ENCODE measurements around the gene MROH2A.

Gene MROH2A

GRCh38 chr2:233815861-233816260 lies 37.7 kb downstream of the MROH2A start:
- DNase-seq (ENCODE audit: low read depth) = no peak

GRCh38 chr2:233816334-233816733 lies 38.2 kb downstream of the MROH2A start:
- DNase-seq (ENCODE audit: low read depth) = no peak

More at GRCh38 chr2:233815861-233816260, 37.7 kb downstream of the MROH2A start:
- H3K4me3 ChIP-seq (ENCODE audit: low read depth, low read length) = no peak overlapping the region

GRCh38 chr2:233816771-233817170 lies 38.6 kb downstream of the MROH2A start:
- H3K4me3 ChIP-seq (ENCODE audit: low read depth, low read length) = no peak overlapping the region
- DNase-seq (ENCODE audit: low read depth) = no peak

More at GRCh38 chr2:233816334-233816733, 38.2 kb downstream of the MROH2A start:
- no peak overlapping the region for H3K4me3 ChIP-seq (ENCODE audit: low read depth, low read length)

GRCh38 chr2:233817361-233817911 lies 39.3 kb downstream of the MROH2A start:
- DNase-seq (ENCODE audit: low read depth) = no peak
- no peak overlapping the region for H3K4me3 ChIP-seq (ENCODE audit: low read depth, low read length)

- no peak overlapping the region for H3K4me3 ChIP-seq (ENCODE audit: low read depth, low read length)
- DNase-seq (ENCODE audit: low read depth) = no peak
Measured at GRCh38 chr2:233817995-233818638, 40.0 kb downstream of the MROH2A start.

GRCh38 chr2:233818639-233819621 lies 40.8 kb downstream of the MROH2A start:
- DNase-seq (ENCODE audit: low read depth) = no peak
- no peak overlapping the region for H3K4me3 ChIP-seq (ENCODE audit: low read depth, low read length)

GRCh38 chr2:233819884-233820773 lies 42.0 kb downstream of the MROH2A start:
- H3K4me3 ChIP-seq (ENCODE audit: low read depth, low read length) = no peak overlapping the region
- no peak for DNase-seq (ENCODE audit: low read depth)

GRCh38 chr2:233820774-233821105 lies 42.6 kb downstream of the MROH2A start:
- DNase-seq (ENCODE audit: low read depth) = no peak

GRCh38 chr2:233821196-233821595 lies 43.1 kb downstream of the MROH2A start:
- no peak for DNase-seq (ENCODE audit: low read depth)

More at GRCh38 chr2:233820774-233821105, 42.6 kb downstream of the MROH2A start:
- no peak overlapping the region for H3K4me3 ChIP-seq (ENCODE audit: low read depth, low read length)

GRCh38 chr2:233821709-233822100 lies 43.6 kb downstream of the MROH2A start:
- DNase-seq (ENCODE audit: low read depth) = no peak
- H3K4me3 ChIP-seq (ENCODE audit: low read depth, low read length) = no peak overlapping the region

More at GRCh38 chr2:233821196-233821595, 43.1 kb downstream of the MROH2A start:
- no peak overlapping the region for H3K4me3 ChIP-seq (ENCODE audit: low read depth, low read length)

GRCh38 chr2:233822101-233822771 lies 44.1 kb downstream of the MROH2A start:
- DNase-seq (ENCODE audit: low read depth) = no peak
- no peak overlapping the region for H3K4me3 ChIP-seq (ENCODE audit: low read depth, low read length)

- DNase-seq (ENCODE audit: low read depth) = no peak
- no peak overlapping the region for H3K4me3 ChIP-seq (ENCODE audit: low read depth, low read length)
Measured at GRCh38 chr2:233822781-233823730, 44.9 kb downstream of the MROH2A start.

- no peak for DNase-seq (ENCODE audit: low read depth)
- no peak overlapping the region for H3K4me3 ChIP-seq (ENCODE audit: low read depth, low read length)
Measured at GRCh38 chr2:233823731-233824121, 45.6 kb downstream of the MROH2A start.

GRCh38 chr2:233824373-233824772 lies 46.2 kb downstream of the MROH2A start:
- no peak for DNase-seq (ENCODE audit: low read depth)
- no peak overlapping the region for H3K4me3 ChIP-seq (ENCODE audit: low read depth, low read length)

GRCh38 chr2:233828546-233829192 lies 50.5 kb downstream of the MROH2A start:
- no peak for DNase-seq (ENCODE audit: low read depth)

GRCh38 chr2:233829193-233830110 lies 51.3 kb downstream of the MROH2A start:
- DNase-seq (ENCODE audit: low read depth) = no peak
- H3K4me3 ChIP-seq (ENCODE audit: low read depth, low read length) = no peak overlapping the region

More at GRCh38 chr2:233828546-233829192, 50.5 kb downstream of the MROH2A start:
- H3K4me3 ChIP-seq (ENCODE audit: low read depth, low read length) = no peak overlapping the region

Measured in skeletal muscle cell (primary cell).